K562 (cell line): ENCODE results near the gene PRSS50. TPM values are rescaled to one million over a fixed set of nuclear protein-coding genes. Genes with fewer than 3 reads are reported as not detected.

Source experiments
- ATAC-seq: fragments of 200-7000 bp; cut with Tn5 transposase; 3 replicates; pipeline ENCODE4 v1.9.1; 2020; ENCODE audit warnings: moderate library complexity
- BruUV-seq: library from RNA; stranded (reverse); fragments of 400-500 nt; replicated peaks from 2 replicates; lab custom pipeline; 2021; lab: Mats Ljungman, UMichigan
- CTCF ChIA-PET: fragments of 300-600 bp; formaldehyde crosslinking; extraction: SDS; loops from one replicate; lab custom pipeline; 2021; ENCODE audit warnings: low intra/inter-chr PET ratio; lab: Yijun Ruan, JAX
- POLR2A ChIA-PET: fragments of 300-600, 350-650 bp; sonication (Branson Sonifier 250); formaldehyde crosslinking; extraction: SDS; loops from one replicate; lab custom pipeline; 2021; ENCODE audit warnings: antibody characterized with exemption, inconsistent platforms; lab: Yijun Ruan, JAX
- DNase-seq, 4 experiments: peaks; one replicate each; pipeline versions ENCODE4 v3.0.0 to v3.0.0-alpha.2; 2011 to 2018; ENCODE audit warnings: low spot score in 3 of 4, mixed read lengths in 3 of 4; ENCODE audit errors: extremely low read depth in 1 of 4
- FAIRE-seq: peaks from 2 replicates; lab custom pipeline; 2011; peaks lifted over from hg19 to GRCh38; lab: Jason Lieb, UNC
- H2AFZ ChIP-seq: 2 replicates; pipeline ENCODE4 v1.6.0; 2011; ENCODE audit warnings: low read depth, low read length, control low read depth, inconsistent platforms
- H3K27ac ChIP-seq: fragments of 200-600 bp; 3 replicates; pipeline ENCODE4 v1.8.0; 2011; ENCODE audit warnings: low read depth, mild to moderate bottlenecking, control low read depth, inconsistent platforms, low read length, moderate library complexity, mixed read lengths; ENCODE audit errors: extremely low read depth
- H3K27me3 ChIP-seq, 2 experiments: fragments of 300-600 bp in 1 of 2; 2 replicates in 1 of 2; 3 replicates in 1 of 2; pipeline versions ENCODE4 v1.6.0 to v1.8.0; 2011; ENCODE audit warnings: inconsistent platforms in 2 of 2, low read length in 2 of 2, mild to moderate bottlenecking in 1 of 2, mixed read lengths in 1 of 2, moderate library complexity in 1 of 2; ENCODE audit not compliant: control insufficient read depth in 2 of 2, insufficient read depth in 2 of 2
- H3K36me3 ChIP-seq: fragments of 300-600 bp; 3 replicates; pipeline ENCODE4 v1.8.0; 2011; ENCODE audit warnings: mild to moderate bottlenecking, low read length, inconsistent platforms; ENCODE audit not compliant: control insufficient read depth, insufficient read depth
- H3K4me1 ChIP-seq, 2 experiments: fragments of 200-600 bp in 1 of 2; replicated peaks in 1 of 2; 2 replicates in 1 of 2; 3 replicates in 1 of 2; pipeline versions ENCODE4 v1.5.1 to v1.8.0; 2011; ENCODE audit warnings: inconsistent platforms in 2 of 2, low read length in 2 of 2, mild to moderate bottlenecking in 1 of 2, mixed read lengths in 1 of 2, moderate library complexity in 1 of 2; ENCODE audit not compliant: control insufficient read depth in 2 of 2, insufficient read depth in 2 of 2
- H3K4me2 ChIP-seq: 2 replicates; pipeline ENCODE4 v1.6.1; 2011; ENCODE audit warnings: low read length, control low read depth, inconsistent platforms, mixed read lengths; ENCODE audit not compliant: insufficient read depth
- H3K4me3 ChIP-seq: fragments of 200-600 bp; sonication (generic), shearing (Covaris generic); 2 replicates; pipeline ENCODE4 v1.5.1; 2016; ENCODE audit warnings: control low read depth, inconsistent platforms
- H3K79me2 ChIP-seq: fragments of 200-600 bp; 3 replicates; pipeline ENCODE4 v1.8.0; 2011; ENCODE audit warnings: low read length, inconsistent platforms; ENCODE audit not compliant: control insufficient read depth, insufficient read depth
- H3K9ac ChIP-seq, 2 experiments: 2 replicates each; pipeline versions ENCODE4 v1.6.0 to v1.6.1; 2011; ENCODE audit warnings: low read depth in 2 of 2, low read length in 2 of 2, control low read depth in 1 of 2, inconsistent platforms in 1 of 2, mild to moderate bottlenecking in 1 of 2, mixed read lengths in 1 of 2; ENCODE audit not compliant: insufficient read depth in 1 of 2
- H3K9me1 ChIP-seq: one replicate; pipeline ENCODE4 v1.6.0; 2011; ENCODE audit warnings: inconsistent platforms, mild to moderate bottlenecking, low read length, moderate library complexity; ENCODE audit not compliant: control insufficient read depth, insufficient read depth
- H3K9me3 ChIP-seq: replicated peaks from 2 replicates; pipeline ENCODE4 v1.5.1; 2011; ENCODE audit warnings: low read depth, low read length, inconsistent platforms; ENCODE audit not compliant: control insufficient read depth, insufficient read depth
- H4K20me1 ChIP-seq: replicated peaks from 2 replicates; pipeline ENCODE4 v1.6.1; 2011; ENCODE audit warnings: low read length, inconsistent platforms, mixed read lengths; ENCODE audit not compliant: control insufficient read depth, insufficient read depth
- ATF6 ChIP-seq: sonication (generic); formaldehyde crosslinking; IDR thresholded peaks from 2 replicates; pipeline ENCODE4 v1.4.0; 2020; ENCODE audit warnings: mild to moderate bottlenecking, missing genetic modification reagents
- CLOCK ChIP-seq: fragments of 250-450 bp; sonication (Bioruptor Pico); IDR thresholded peaks from 2 replicates; pipeline ENCODE4 v1.4.0; 2020; ENCODE audit warnings: mild to moderate bottlenecking, moderate library complexity, borderline replicate concordance
- DPF2 ChIP-seq: fragments of 450-650 bp; IDR thresholded peaks from 2 replicates; pipeline ENCODE4 v1.6.1; 2016
- FOS ChIP-seq: IDR thresholded peaks from 3 replicates; pipeline ENCODE4 v1.6.1; 2011; ENCODE audit not compliant: insufficient read length; ENCODE audit errors: extremely low read depth
- RERE ChIP-seq: sonication (generic); formaldehyde crosslinking; IDR thresholded peaks from 2 replicates; pipeline ENCODE4 v1.8.0; 2023; ENCODE audit warnings: missing genetic modification reagents, mild to moderate bottlenecking, borderline replicate concordance
- ZNF507 ChIP-seq: conservative IDR thresholded peaks from 2 replicates; pipeline ENCODE4 v1.6.1; 2017; ENCODE audit warnings: missing genetic modification characterization, missing compliant biosample characterization
- WGBS: fragments of 100-300 bp; shearing (Covaris generic); methylation state at CpG from one replicate; pipeline ENCODE4 v1.1.6; 2016; ENCODE audit warnings: low coverage, mixed read lengths; ENCODE audit not compliant: insufficient coverage; ENCODE audit errors: missing lambda C conversion rate; 5-methylcytosine and 5-hydroxymethylcytosine counted together
- in situ Hi-C: fragments of 300-500 bp; cut with MboI; formaldehyde crosslinking; loops from 4 replicates; pipeline ENCODE4 v1.15.0; 2018; ENCODE audit warnings: inconsistent platforms, mixed read lengths
- intact Hi-C: fragments of 100-400 bp; cut with micrococcal nuclease; formaldehyde crosslinking; loops from 2 replicates; pipeline ENCODE4 v1.14.2; 2022
- polyA plus RNA-seq, 8 experiments: library from polyadenylated mRNA; depleted of rRNA in 4 of 8; stranded (reverse) in 5 of 8; unstranded in 3 of 8; fragments of >200 nt; fragmentation: Nextera tagmentation in 2 of 8; fragmentation: Illumina TruSeq in 1 of 8; extraction: Ambion mirVana in 2 of 8; extraction: Trizol in 1 of 8; gene quantifications; 2 replicates each; pipeline versions ENCODE4 v1.2.1 to v1.2.3, GENCODE V29; 2011 to 2014; ENCODE audit warnings: inconsistent platforms in 1 of 8, missing spikeins in 1 of 8
- total RNA-seq, 7 experiments: library from RNA; depleted of rRNA in 6 of 7; stranded (reverse); fragments of >200 nt in 6 of 7; fragmentation: Illumina TruSeq in 2 of 7; extraction: Trizol in 2 of 7; gene quantifications; 2 replicates each; pipeline versions ENCODE4 v1.2.1 to v1.2.3, GENCODE V29; 2011 to 2021; ENCODE audit warnings: low replicate concordance in 1 of 7

The PRSS50 gene
- total and polyA plus RNA-seq, 9 of the 15 experiments (the other 6 are each of a cell fraction or from before 2014, with no cell fraction given), result 0.01 TPM; not detected in 8

GRCh38 chr3:46748170-46748569 is 30.5 kb upstream of the PRSS50 start:
- Histone ChIP-seq H3K27me3 (peaks cover 30 to 64% of the 10 kb centered on the region in 2 experiments), H2AFZ (no peak overlapping the region), H3K36me3 (no peaks in the 10 kb centered on the region), H3K27ac (no peak overlapping the region), H3K9me3 (no peaks in the 10 kb centered on the region), H3K4me1 (peaks cover 3 to 11% of the 10 kb centered on the region in 2 experiments; a peak in 3 of 5 replicates), H3K4me3 (no peak overlapping the region), H3K79me2 (no peaks in the 10 kb centered on the region), H3K4me2 (no peak overlapping the region), H3K9ac (no peak overlapping the region), H3K9me1 (no peaks in the 10 kb centered on the region), H4K20me1 (no peaks in the 10 kb centered on the region)
- ATAC-seq, result no peak
- ChIA-PET POLR2A (interaction anchor here (0.6 kb wide), 2 partner anchors 123 to 247 kb away, joined by 3 read pairs; no protein-coding TSS in a partner anchor), CTCF (no interaction called here)
- no peak for FAIRE-seq
- 2% methylated on average over 2 of the region's 2 CpGs for WGBS
- BruUV-seq, result no TSS peak
- in situ Hi-C loops (no loop called here), intact Hi-C loops (no loop called here)
- no peak for DNase-seq
- no peak for TF ChIP-seq FOS
- TF ChIP-seq ZNF507 (tag), result no peak
- no peak for TF ChIP-seq RERE (CRISPR knock-in tag)
- TF ChIP-seq ATF6 (CRISPR knock-in tag), result no peak
- no peak for TF ChIP-seq DPF2
- TF ChIP-seq CLOCK (CRISPR knock-in tag), result no peak
